Measurements from ENCODE around the gene CORO7. TPM values are rescaled to one million over a fixed set of nuclear protein-coding genes. Genes with fewer than 3 reads are reported as not detected.

The CORO7 gene
- total and polyA plus RNA-seq, 11 donors, result 7.2 to 39.7 (median 10.1) TPM

GRCh38 chr16:4370570-4371356 lies 45.6 kb downstream of the CORO7 start:
- 48 to 67% (median 65%) methylated on average over 9 to 14 of the region's 14 CpGs for WGBS, 4 donors
- ATAC-seq (peak in 3 of 4 donors; percentile 26 to 58 (median 49)), DNase-seq (peak; percentile 78 to 87 (median 86))
- peaks cover 0 to 71% (median 47%) of the 10 kb centered on the region in 12 donors for H3K4me1 ChIP-seq
- H3K27ac ChIP-seq, result peak overlapping the region in 11 of 12 donors; percentile 73 to 89 (median 83)
- no peaks in the 10 kb centered on the region for H3K27me3 ChIP-seq
- intact Hi-C loops (cut with DNase I), result loop anchor here in 1 of 10 donors (2.0 kb wide), 1 partner anchor 18 kb away; no protein-coding TSS in a partner anchor
- TF ChIP-seq CTCF (IDR thresholded peaks at IDR 0.05) (no peak), POLR2A (IDR thresholded peaks at IDR 0.05) (peak in 1 of 2 donors; percentile 12)
- no peaks in the 10 kb centered on the region for H3K9me3 ChIP-seq
- no peaks in the 10 kb centered on the region for H3K36me3 ChIP-seq
- peak overlapping the region in 8 of 12 donors; percentile 59 to 86 (median 66) for H3K4me3 ChIP-seq

GRCh38 chr16:4370151-4370550 lies 46.2 kb downstream of the CORO7 start:
- H3K27me3 ChIP-seq, result no peaks in the 10 kb centered on the region
- TF ChIP-seq CTCF (IDR thresholded peaks at IDR 0.05) (no peak), POLR2A (IDR thresholded peaks at IDR 0.05) (no peak)
- peaks cover 0 to 65% (median 42%) of the 10 kb centered on the region in 12 donors for H3K4me1 ChIP-seq
- ATAC-seq, result no peak
- peaks cover 0 to 4% (median under 1%) of the 10 kb centered on the region in 9 donors for H3K36me3 ChIP-seq
- peak overlapping the region in 11 of 12 donors; percentile 41 to 89 (median 79) for H3K27ac ChIP-seq
- intact Hi-C loops (cut with DNase I), result loop anchor here in 1 of 10 donors (2.0 kb wide), 1 partner anchor 19 kb away; no protein-coding TSS in a partner anchor
- WGBS, 4 donors, result 55 to 70% (median 62%) methylated on average over 3 of the region's 3 CpGs
- DNase-seq, result no peak
- no peak overlapping the region for H3K4me3 ChIP-seq
- no peaks in the 10 kb centered on the region for H3K9me3 ChIP-seq

- WGBS, 4 donors, result 73 to 86% (median 84%) methylated on average over 7 to 13 of the region's 13 CpGs
- H3K4me1 ChIP-seq, result peaks cover 0 to 55% (median 33%) of the 10 kb centered on the region in 12 donors
Measured at GRCh38 chr16:4369007-4369733, 47.2 kb downstream of the CORO7 start.

More at GRCh38 chr16:4369007-4369733, 47.2 kb downstream of the CORO7 start:
- peak overlapping the region in 1 of 12 donors; percentile 89 for H3K27ac ChIP-seq
- H3K9me3 ChIP-seq, result no peaks in the 10 kb centered on the region
- DNase-seq (no peak), ATAC-seq (no peak)
- H3K4me3 ChIP-seq, result no peak overlapping the region
- no peaks in the 10 kb centered on the region for H3K27me3 ChIP-seq
- peaks cover 0 to 13% (median 10%) of the 10 kb centered on the region in 9 donors for H3K36me3 ChIP-seq
- TF ChIP-seq POLR2A (IDR thresholded peaks at IDR 0.05), result no peak
- TF ChIP-seq CTCF (IDR thresholded peaks at IDR 0.05), result no peak
- intact Hi-C loops (cut with DNase I), result no loop called here
